ENCODE data around the gene ATP6V0A1. TPM values are rescaled to one million over a fixed set of nuclear protein-coding genes. Genes with fewer than 3 reads are reported as not detected.

Gene ATP6V0A1
- total and polyA plus RNA-seq, 2 of the 4 experiments (the other 2 are of a cell fraction) = 18.8 to 34.0 TPM

DNA sequence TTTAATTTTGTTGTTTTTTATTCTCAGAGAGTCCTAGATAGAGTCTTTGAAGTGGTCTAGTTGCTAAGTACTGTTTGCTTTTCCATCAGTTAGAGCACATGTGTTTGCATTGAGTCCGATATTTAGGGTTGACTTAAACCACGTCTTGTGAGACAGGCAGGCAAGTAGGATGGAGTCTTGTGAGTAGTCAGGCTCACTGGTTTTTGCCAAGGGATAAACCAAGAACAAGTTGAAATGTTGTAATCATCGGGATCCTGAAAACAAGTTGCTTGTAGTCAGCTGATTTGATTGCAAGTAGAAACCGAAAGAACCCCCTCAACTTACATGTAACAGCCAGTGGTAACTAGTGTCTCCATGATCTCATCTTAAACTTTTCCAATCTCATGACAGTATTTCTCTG is 17.2 kb downstream of the ATP6V0A1 start:
- dilution Hi-C loops (cut with HindIII; ENCODE audit: low sequenced_read_pairs, unreplicated experiment) = no loop called here
- no peak for TF ChIP-seq SMC3 (IDR thresholded peaks at IDR 0.05; ENCODE audit: low read depth, low read length)
- TF ChIP-seq, protein P1, sequence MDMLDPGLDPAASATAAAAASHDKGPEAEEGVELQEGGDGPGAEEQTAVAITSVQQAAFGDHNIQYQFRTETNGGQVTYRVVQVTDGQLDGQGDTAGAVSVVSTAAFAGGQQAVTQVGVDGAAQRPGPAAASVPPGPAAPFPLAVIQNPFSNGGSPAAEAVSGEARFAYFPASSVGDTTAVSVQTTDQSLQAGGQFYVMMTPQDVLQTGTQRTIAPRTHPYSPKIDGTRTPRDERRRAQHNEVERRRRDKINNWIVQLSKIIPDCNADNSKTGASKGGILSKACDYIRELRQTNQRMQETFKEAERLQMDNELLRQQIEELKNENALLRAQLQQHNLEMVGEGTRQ (IDR thresholded peaks at IDR 0.05; ENCODE audit: low read depth, low read length) = no peak
- TF ChIP-seq BHLHE40 (IDR thresholded peaks at IDR 0.05; ENCODE audit: low read depth, low read length) = no peak
- TF ChIP-seq MAZ (IDR thresholded peaks at IDR 0.05; ENCODE audit: borderline replicate concordance, low read depth, low read length) = no peak
- no peak for TF ChIP-seq MXI1 (IDR thresholded peaks at IDR 0.05; ENCODE audit: borderline replicate concordance, low read depth, low read length)
- TF ChIP-seq MAFK (IDR thresholded peaks at IDR 0.05; ENCODE audit: low read depth, low read length) = no peak
- no peak for TF ChIP-seq NFE2L2 (IDR thresholded peaks at IDR 0.05; ENCODE audit: low read depth, low read length)
- TF ChIP-seq, protein P2, sequence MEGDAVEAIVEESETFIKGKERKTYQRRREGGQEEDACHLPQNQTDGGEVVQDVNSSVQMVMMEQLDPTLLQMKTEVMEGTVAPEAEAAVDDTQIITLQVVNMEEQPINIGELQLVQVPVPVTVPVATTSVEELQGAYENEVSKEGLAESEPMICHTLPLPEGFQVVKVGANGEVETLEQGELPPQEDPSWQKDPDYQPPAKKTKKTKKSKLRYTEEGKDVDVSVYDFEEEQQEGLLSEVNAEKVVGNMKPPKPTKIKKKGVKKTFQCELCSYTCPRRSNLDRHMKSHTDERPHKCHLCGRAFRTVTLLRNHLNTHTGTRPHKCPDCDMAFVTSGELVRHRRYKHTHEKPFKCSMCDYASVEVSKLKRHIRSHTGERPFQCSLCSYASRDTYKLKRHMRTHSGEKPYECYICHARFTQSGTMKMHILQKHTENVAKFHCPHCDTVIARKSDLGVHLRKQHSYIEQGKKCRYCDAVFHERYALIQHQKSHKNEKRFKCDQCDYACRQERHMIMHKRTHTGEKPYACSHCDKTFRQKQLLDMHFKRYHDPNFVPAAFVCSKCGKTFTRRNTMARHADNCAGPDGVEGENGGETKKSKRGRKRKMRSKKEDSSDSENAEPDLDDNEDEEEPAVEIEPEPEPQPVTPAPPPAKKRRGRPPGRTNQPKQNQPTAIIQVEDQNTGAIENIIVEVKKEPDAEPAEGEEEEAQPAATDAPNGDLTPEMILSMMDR (conservative IDR thresholded peaks at IDR 0.05; ENCODE audit: low read depth, low read length) = no peak
- TF ChIP-seq RAD21 (IDR thresholded peaks at IDR 0.05; ENCODE audit: low read length) = no peak
- no peak for TF ChIP-seq FOS (IDR thresholded peaks at IDR 0.05; ENCODE audit: low read depth, low read length)
- TF ChIP-seq RFX5 (IDR thresholded peaks at IDR 0.05; ENCODE audit: low read depth, low read length) = no peak
- TF ChIP-seq, protein P3, sequence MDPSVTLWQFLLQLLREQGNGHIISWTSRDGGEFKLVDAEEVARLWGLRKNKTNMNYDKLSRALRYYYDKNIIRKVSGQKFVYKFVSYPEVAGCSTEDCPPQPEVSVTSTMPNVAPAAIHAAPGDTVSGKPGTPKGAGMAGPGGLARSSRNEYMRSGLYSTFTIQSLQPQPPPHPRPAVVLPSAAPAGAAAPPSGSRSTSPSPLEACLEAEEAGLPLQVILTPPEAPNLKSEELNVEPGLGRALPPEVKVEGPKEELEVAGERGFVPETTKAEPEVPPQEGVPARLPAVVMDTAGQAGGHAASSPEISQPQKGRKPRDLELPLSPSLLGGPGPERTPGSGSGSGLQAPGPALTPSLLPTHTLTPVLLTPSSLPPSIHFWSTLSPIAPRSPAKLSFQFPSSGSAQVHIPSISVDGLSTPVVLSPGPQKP (IDR thresholded peaks at IDR 0.05; ENCODE audit: borderline replicate concordance, low read depth, low read length) = no peak
- no peak for TF ChIP-seq POLR2A (IDR thresholded peaks at IDR 0.05; ENCODE audit: low read depth, low read length)
- no peak for TF ChIP-seq CHD1 (IDR thresholded peaks at IDR 0.05; ENCODE audit: low read depth, low read length)
- TF ChIP-seq CEBPB (IDR thresholded peaks at IDR 0.05; ENCODE audit: low read depth, low read length) = no peak
- TF ChIP-seq RCOR1 (IDR thresholded peaks at IDR 0.05; ENCODE audit: insufficient replicate concordance, low read length) = no peak
- no peaks in the 10 kb centered on the region; the same call in 1 of the 2 replicates for H3K4me1 ChIP-seq (ENCODE audit: control insufficient read depth, insufficient read depth, low read length)
- H3K27ac ChIP-seq (ENCODE audit: insufficient read depth, low read length) = no peak overlapping the region
- no peak overlapping the region for H3K18ac ChIP-seq (ENCODE audit: low read depth, low read length)
- H2AK5ac ChIP-seq (ENCODE audit: low read depth, low read length) = no peak overlapping the region
- 0 out of 2 replicates have a peak, but pooled peaks cover 8% of the 10 kb centered on the region for H4K20me1 ChIP-seq (ENCODE audit: insufficient read depth, low read length)
- ChIA-PET POLR2A (ENCODE audit: unreplicated experiment) (interaction anchor here (0.6 kb wide), 1 partner anchor 55 kb away, joined by 4 read pairs; no protein-coding TSS in a partner anchor), CTCF (no interaction called here)
- H3K9me1 ChIP-seq (ENCODE audit: insufficient read depth, low read length) = no peaks in the 10 kb centered on the region; the same call in 1 of the 2 replicates
- no peak for DNase-seq
- in situ Hi-C loops (cut with MboI; ENCODE audit: low sequenced_read_pairs) = no loop called here
- H3K4me2 ChIP-seq (ENCODE audit: low read depth, low read length) = no peak overlapping the region
- no peak overlapping the region for H3K4ac ChIP-seq (ENCODE audit: low read depth, low read length)
- no peak overlapping the region for H2BK5ac ChIP-seq (ENCODE audit: low read depth, low read length, poor library complexity, severe bottlenecking)
- H4K91ac ChIP-seq (ENCODE audit: insufficient read depth, low read depth, low read length) = no peak overlapping the region
- no peak overlapping the region for H3K23ac ChIP-seq (ENCODE audit: low read depth, low read length)
- H2AFZ ChIP-seq (replicated peaks; ENCODE audit: low read length, poor library complexity) = no peak overlapping the region
- H3K79me1 ChIP-seq (ENCODE audit: low read depth in 1 of 2, low read length in 2 of 2) = peaks cover 3 to 15% of the 10 kb centered on the region in 2 experiments; a peak in 3 of 4 replicates
- no CpG with 5 or more reads among the region's 4 CpGs for WGBS, 2 experiments (ENCODE audit: extremely low coverage in 2 of 2, insufficient read length in 1 of 2)
- no peaks in the 10 kb centered on the region for H3K27me3 ChIP-seq (ENCODE audit: control insufficient read depth, insufficient read depth, low read length)
- H4K8ac ChIP-seq (ENCODE audit: low read depth in 2 of 2, low read length in 2 of 2) = no peak overlapping the region
- H4K5ac ChIP-seq (ENCODE audit: low read depth, low read length) = no peak overlapping the region
- no peaks in the 10 kb centered on the region for H3K9me3 ChIP-seq (ENCODE audit: control insufficient read depth, insufficient read depth, low read length)
- H2BK120ac ChIP-seq (ENCODE audit: low read depth, low read length) = no peak overlapping the region
- no peak overlapping the region for H2BK20ac ChIP-seq (ENCODE audit: low read depth, low read length)
- H3K9ac ChIP-seq (ENCODE audit: low read depth, low read length) = no peak overlapping the region
- no peak overlapping the region for H2BK15ac ChIP-seq (ENCODE audit: low read depth, low read length)
- no peak overlapping the region for H3K56ac ChIP-seq (ENCODE audit: extremely low read depth, insufficient read depth, low read length)
- no peak overlapping the region for H3K14ac ChIP-seq (replicated peaks; ENCODE audit: low read depth, low read length)
- BruUV-seq (replicated peaks) = no TSS peak
- H3K36me3 ChIP-seq (ENCODE audit: control insufficient read depth, insufficient read depth, low read length) = peaks cover 26% of the 10 kb centered on the region
- no peak overlapping the region for H3K4me3 ChIP-seq (ENCODE audit: insufficient read depth, low read depth, low read length)
- no peak for ATAC-seq (ENCODE audit: low read depth)
- intact Hi-C loops (cut with micrococcal nuclease) = no loop called here
- H2AK9ac ChIP-seq (replicated peaks; ENCODE audit: low read depth, low read length, poor library complexity) = no peak overlapping the region

Measured in IMR-90 (cell line).